HCT116 (cell line): ENCODE data around the gene EML1.

Source experiments
- EGR1 ChIP-seq: IDR thresholded peaks from 2 replicates; pipeline ENCODE4 v1.6.1; 2012; ENCODE audit warnings: low read depth
- EZH2 ChIP-seq: fragments of 200-600 bp; sonication (generic); IDR thresholded peaks from 2 replicates; pipeline ENCODE4 v1.6.1; 2017; ENCODE audit warnings: antibody characterized with exemption, mixed run types
- JUND ChIP-seq: IDR thresholded peaks from 2 replicates; pipeline ENCODE4 v1.6.1; 2012
- POLR2A ChIP-seq: IDR thresholded peaks from 2 replicates; pipeline ENCODE4 v1.7.0; 2011; ENCODE audit warnings: borderline replicate concordance; ENCODE audit not compliant: insufficient read depth, insufficient read length; ENCODE audit errors: extremely low read depth
- POLR2AphosphoS5 ChIP-seq: IDR thresholded peaks from 2 replicates; pipeline ENCODE4 v1.6.1; 2011; ENCODE audit warnings: mild to moderate bottlenecking, low read depth, low read length, moderate library complexity
- RAD21 ChIP-seq: IDR thresholded peaks from 2 replicates; pipeline ENCODE4 v1.6.1; 2012; ENCODE audit warnings: low read depth, mild to moderate bottlenecking
- TCF7L2 ChIP-seq: IDR thresholded peaks from 2 replicates; pipeline ENCODE4 v1.7.0; 2011; ENCODE audit warnings: borderline replicate concordance, inconsistent platforms; ENCODE audit not compliant: insufficient read depth, insufficient read length; ENCODE audit errors: extremely low read depth
- YY1 ChIP-seq: IDR thresholded peaks from 2 replicates; pipeline ENCODE4 v1.6.1; 2011; ENCODE audit warnings: low read length, low read depth, moderate library complexity, mild to moderate bottlenecking; ENCODE audit not compliant: insufficient replicate concordance; ENCODE audit errors: extremely low read depth
- TF ChIP-seq, protein P1 (sequence below), 3 experiments: fragments of 200-600 bp in 1 of 3; sonication (generic) in 1 of 3; IDR thresholded peaks in 2 of 3; conservative IDR thresholded peaks in 1 of 3; 2 replicates each; pipeline ENCODE4 v1.5.1; 2012 to 2017; ENCODE audit warnings: low read depth in 2 of 3, low read length in 2 of 3, antibody characterized with exemption in 1 of 3, borderline replicate concordance in 1 of 3, control low read depth in 1 of 3, mild to moderate bottlenecking in 1 of 3, mixed read lengths in 1 of 3, mixed run types in 1 of 3, moderate library complexity in 1 of 3; ENCODE audit not compliant: insufficient read depth in 1 of 3
- TF ChIP-seq, protein P2 (sequence below): IDR thresholded peaks from 2 replicates; pipeline ENCODE4 v1.6.1; 2012; ENCODE audit warnings: low read depth

DNA sequence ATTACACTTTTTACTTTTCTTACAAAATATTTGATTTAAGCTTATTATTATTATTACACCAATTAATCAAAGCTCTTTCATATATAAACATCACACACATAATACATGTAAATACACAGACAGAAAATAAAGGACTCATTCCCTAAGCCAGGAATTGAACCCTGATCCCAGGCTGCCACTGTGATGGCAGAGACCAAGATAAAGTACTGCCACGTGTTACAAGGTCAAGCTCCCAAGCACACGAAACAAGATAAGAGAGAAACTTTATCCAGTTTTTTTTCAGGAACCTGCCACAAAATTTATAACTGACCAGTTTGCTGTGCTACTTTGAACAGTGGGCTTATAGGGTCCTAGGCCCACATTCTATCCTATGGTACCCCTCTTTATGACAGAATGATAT, 111.3 kb downstream of the EML1 start:
- TF ChIP-seq, protein P1, sequence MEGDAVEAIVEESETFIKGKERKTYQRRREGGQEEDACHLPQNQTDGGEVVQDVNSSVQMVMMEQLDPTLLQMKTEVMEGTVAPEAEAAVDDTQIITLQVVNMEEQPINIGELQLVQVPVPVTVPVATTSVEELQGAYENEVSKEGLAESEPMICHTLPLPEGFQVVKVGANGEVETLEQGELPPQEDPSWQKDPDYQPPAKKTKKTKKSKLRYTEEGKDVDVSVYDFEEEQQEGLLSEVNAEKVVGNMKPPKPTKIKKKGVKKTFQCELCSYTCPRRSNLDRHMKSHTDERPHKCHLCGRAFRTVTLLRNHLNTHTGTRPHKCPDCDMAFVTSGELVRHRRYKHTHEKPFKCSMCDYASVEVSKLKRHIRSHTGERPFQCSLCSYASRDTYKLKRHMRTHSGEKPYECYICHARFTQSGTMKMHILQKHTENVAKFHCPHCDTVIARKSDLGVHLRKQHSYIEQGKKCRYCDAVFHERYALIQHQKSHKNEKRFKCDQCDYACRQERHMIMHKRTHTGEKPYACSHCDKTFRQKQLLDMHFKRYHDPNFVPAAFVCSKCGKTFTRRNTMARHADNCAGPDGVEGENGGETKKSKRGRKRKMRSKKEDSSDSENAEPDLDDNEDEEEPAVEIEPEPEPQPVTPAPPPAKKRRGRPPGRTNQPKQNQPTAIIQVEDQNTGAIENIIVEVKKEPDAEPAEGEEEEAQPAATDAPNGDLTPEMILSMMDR (IDR thresholded peaks at IDR 0.05 in 2 of 3, conservative IDR thresholded peaks at IDR 0.05 in 1 of 3; ENCODE audit: borderline replicate concordance in 1 of 3, insufficient read depth in 1 of 3, low read depth in 2 of 3, low read length in 2 of 3) = no peak
- TF ChIP-seq POLR2AphosphoS5 = no peak
- no peak for TF ChIP-seq YY1
- TF ChIP-seq POLR2A = no peak
- TF ChIP-seq, protein P2, sequence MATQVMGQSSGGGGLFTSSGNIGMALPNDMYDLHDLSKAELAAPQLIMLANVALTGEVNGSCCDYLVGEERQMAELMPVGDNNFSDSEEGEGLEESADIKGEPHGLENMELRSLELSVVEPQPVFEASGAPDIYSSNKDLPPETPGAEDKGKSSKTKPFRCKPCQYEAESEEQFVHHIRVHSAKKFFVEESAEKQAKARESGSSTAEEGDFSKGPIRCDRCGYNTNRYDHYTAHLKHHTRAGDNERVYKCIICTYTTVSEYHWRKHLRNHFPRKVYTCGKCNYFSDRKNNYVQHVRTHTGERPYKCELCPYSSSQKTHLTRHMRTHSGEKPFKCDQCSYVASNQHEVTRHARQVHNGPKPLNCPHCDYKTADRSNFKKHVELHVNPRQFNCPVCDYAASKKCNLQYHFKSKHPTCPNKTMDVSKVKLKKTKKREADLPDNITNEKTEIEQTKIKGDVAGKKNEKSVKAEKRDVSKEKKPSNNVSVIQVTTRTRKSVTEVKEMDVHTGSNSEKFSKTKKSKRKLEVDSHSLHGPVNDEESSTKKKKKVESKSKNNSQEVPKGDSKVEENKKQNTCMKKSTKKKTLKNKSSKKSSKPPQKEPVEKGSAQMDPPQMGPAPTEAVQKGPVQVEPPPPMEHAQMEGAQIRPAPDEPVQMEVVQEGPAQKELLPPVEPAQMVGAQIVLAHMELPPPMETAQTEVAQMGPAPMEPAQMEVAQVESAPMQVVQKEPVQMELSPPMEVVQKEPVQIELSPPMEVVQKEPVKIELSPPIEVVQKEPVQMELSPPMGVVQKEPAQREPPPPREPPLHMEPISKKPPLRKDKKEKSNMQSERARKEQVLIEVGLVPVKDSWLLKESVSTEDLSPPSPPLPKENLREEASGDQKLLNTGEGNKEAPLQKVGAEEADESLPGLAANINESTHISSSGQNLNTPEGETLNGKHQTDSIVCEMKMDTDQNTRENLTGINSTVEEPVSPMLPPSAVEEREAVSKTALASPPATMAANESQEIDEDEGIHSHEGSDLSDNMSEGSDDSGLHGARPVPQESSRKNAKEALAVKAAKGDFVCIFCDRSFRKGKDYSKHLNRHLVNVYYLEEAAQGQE = no peak
- TF ChIP-seq EZH2 = no peak
- TF ChIP-seq JUND = no peak
- TF ChIP-seq TCF7L2 = no peak
- no peak for TF ChIP-seq RAD21
- no peak for TF ChIP-seq EGR1
